GM21619 (cell line): ENCODE measurements around the gene SCAF11.
"Not testable (repeated sequence)": the region's sequence is repeated elsewhere in the genome, so short reads cannot be mapped to it uniquely, and the experiment has no call there.

Experiments used
- ATAC-seq: cut with Tn5 transposase; IDR thresholded peaks from one replicate; pipeline ENCODE4 v1.9.1; 2021; ENCODE audit not compliant: unreplicated experiment

Gene SCAF11, protein sequence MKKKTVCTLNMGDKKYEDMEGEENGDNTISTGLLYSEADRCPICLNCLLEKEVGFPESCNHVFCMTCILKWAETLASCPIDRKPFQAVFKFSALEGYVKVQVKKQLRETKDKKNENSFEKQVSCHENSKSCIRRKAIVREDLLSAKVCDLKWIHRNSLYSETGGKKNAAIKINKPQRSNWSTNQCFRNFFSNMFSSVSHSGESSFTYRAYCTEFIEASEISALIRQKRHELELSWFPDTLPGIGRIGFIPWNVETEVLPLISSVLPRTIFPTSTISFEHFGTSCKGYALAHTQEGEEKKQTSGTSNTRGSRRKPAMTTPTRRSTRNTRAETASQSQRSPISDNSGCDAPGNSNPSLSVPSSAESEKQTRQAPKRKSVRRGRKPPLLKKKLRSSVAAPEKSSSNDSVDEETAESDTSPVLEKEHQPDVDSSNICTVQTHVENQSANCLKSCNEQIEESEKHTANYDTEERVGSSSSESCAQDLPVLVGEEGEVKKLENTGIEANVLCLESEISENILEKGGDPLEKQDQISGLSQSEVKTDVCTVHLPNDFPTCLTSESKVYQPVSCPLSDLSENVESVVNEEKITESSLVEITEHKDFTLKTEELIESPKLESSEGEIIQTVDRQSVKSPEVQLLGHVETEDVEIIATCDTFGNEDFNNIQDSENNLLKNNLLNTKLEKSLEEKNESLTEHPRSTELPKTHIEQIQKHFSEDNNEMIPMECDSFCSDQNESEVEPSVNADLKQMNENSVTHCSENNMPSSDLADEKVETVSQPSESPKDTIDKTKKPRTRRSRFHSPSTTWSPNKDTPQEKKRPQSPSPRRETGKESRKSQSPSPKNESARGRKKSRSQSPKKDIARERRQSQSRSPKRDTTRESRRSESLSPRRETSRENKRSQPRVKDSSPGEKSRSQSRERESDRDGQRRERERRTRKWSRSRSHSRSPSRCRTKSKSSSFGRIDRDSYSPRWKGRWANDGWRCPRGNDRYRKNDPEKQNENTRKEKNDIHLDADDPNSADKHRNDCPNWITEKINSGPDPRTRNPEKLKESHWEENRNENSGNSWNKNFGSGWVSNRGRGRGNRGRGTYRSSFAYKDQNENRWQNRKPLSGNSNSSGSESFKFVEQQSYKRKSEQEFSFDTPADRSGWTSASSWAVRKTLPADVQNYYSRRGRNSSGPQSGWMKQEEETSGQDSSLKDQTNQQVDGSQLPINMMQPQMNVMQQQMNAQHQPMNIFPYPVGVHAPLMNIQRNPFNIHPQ (N-terminal part only)

DNA sequence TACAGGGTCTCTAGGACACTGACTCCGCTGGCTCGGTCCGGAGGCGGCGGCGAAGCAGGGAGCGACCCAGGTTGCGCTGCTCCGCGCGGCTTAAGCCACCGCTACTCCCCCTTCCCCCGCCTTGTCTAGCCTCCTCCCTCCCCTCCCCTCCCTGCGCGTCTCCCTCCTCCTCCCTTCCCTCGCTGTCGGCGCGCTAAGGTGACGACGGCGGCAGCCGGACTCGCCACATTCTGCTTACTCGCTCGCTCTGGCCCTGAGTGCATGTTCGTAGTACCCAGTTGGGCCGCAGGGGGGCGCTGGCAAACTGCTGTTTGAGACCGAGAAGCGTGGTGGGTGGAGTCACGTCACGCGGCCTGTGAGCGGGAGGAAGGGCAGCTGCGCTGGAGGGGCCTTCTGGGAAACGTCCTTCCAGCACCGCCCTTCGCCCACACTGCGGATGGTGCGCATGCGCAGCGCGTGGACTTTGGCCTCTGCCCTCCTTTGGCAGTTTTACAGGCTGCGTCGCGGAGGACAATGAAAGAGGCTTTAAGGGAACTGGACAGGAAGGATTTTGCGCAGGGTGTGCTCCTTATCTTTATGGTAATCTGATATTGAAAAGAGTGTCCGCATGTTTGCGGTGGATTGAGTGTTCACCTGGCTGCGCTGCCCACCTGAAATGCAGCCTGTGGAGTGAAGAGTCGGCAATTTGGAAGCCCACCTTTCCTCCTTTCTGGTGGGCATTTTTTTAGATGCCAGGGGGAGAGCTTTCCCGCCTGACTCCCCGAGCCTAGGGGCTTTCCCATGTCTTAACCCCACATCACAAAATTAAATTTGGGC lies at the start of gene SCAF11:
Gene SCAF11, minus strand, starts transcription at position 107 of the 816 bp plus-strand sequence. CDS start 26,407 bp downstream, outside the sequence.
- peak; percentile 56 for ATAC-seq

DNA sequence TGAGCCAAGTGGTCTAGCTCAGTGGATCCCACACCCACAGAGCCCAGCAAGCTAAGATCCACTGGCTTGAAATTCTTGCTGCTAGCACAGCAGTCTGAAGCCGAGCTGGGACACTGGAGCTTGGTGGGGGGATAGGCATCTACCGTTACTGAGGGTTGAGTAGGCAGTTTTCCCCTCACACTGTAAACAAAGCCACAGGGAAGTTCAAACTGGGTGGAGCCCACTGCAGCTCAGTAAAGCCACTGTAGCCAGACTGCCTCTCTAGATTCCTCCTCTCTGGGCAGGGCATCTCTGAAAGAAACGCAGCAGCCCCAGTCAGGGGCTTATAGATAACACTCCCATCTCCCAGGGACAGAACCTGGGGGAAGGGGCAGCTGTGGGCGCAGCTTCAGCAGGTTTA lies 46.7 kb upstream of the SCAF11 start:
- ATAC-seq = not testable (repeated sequence)

DNA sequence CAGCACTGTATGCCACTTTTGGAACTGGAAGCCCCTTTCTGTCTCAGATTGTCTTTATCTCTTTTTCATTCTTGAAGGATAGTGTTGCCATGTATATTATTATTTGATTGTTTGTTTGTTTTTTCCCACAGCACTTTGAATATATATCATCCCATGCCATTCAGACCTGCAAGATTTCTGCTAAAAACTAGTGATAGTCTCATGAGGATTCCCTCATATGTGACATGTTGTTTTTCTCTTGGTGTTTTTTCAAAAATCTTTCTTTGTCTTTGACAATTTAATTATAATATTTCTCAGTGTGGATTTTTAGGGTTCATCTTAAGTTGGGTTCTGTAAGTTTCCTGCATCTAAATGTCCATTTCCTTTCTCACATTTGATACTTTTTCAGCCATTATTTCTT lies 36.8 kb upstream of the SCAF11 start:
- ATAC-seq = no peak

DNA sequence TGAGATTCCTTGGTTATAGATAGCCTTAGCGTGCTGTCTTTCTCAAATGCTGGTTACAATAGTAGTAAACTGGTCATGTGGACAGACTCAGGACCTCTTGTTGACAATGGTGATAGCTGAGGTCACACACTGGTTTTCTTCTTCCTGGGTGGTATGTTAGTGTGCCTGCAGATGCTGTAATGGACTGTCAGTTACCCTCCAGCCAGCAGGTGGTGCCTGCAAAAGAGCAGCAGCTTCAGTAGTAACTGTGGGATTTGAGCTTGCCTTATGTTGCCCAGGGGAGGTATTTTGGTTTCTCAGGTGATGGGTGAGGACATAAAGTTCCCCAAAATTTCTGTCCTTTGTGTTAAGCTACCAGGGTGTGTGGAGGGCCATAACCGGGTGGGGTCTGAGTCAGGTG lies 33.7 kb upstream of the SCAF11 start:
- ATAC-seq = no peak

DNA sequence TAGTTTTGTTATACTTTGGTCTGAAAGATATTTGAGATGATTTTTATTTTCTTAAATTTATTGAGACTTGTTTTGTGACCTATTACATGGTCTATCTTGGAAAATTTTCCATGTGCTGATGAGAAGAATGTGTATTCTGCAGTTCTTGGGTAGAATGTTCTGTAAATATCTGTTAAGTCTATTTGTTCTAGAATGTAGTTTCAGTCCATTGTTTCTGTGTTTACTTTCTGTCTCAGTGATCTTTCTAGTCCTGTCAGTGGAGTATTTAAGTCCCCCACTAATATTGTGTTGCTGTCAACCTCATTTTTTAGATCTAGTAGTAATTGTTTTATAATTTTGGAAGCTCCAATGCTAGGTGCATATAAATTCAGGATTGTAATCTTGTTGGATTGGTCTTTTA lies 30.4 kb upstream of the SCAF11 start:
- ATAC-seq = no peak

DNA sequence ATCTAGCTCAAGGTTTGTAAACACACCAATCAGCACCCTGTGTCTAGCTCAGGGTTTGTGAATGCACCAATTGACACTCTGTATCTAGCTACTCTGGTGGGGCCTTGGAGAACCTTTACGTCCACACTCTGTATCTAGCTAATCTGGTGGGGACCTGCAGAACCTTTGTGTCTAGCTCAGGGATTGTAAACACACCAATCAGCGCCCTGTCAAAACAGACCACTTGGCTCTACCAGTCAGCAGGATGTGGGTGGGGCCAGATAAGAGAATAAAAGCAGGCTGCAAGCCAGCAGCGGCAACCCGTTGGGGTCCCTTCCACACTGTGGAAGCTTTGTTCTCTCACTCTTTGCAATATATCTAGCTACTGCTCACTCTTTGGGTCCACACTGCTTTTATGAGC lies 28.3 kb upstream of the SCAF11 start:
- ATAC-seq = not testable (repeated sequence)

DNA sequence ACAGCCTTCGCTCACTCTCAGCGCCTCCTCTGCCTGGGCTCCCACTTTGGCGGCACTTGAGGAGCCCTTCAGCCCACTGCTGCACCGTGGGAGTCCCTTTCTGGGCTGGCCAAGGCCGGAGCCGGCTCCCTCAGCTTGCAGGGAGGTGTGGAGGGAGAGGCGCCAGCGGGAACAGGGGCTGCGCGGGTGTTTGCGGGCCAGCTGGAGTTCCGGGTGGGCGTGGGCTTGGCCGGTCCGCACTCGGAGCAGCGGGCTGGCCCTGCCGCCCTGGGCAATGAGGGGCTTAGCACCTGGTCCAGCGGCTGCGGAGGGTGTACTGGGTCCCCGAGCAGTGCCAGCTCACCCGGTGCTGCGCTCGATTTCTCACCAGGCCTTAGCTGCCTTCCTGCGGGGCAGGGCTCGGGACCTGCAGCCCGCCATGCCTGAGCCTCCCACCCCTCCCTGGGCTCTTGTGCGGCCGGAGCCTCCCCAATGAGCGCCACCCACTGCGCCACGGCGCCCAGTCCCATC lies 27.5 kb upstream of the SCAF11 start:
- not testable (repeated sequence) for ATAC-seq

DNA sequence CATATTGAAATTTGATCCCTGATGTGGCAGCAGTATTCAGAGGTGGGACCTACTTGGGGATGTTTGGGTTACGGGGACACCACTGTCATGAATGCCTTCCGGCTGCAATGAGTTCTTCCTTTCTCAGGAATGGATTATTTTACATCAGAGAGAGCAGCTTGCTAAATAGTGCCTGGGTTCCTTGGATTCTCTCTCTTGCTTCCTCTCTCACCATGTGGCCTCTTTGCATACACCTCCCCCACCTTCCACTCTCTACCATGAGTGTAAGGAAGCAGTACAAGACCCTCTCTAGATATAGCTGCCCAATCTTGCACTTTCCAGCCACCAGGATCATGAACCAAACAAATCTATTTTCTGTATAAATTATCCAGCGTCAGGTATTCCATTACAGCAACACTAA lies 15.4 kb upstream of the SCAF11 start:
- ATAC-seq = no peak

DNA sequence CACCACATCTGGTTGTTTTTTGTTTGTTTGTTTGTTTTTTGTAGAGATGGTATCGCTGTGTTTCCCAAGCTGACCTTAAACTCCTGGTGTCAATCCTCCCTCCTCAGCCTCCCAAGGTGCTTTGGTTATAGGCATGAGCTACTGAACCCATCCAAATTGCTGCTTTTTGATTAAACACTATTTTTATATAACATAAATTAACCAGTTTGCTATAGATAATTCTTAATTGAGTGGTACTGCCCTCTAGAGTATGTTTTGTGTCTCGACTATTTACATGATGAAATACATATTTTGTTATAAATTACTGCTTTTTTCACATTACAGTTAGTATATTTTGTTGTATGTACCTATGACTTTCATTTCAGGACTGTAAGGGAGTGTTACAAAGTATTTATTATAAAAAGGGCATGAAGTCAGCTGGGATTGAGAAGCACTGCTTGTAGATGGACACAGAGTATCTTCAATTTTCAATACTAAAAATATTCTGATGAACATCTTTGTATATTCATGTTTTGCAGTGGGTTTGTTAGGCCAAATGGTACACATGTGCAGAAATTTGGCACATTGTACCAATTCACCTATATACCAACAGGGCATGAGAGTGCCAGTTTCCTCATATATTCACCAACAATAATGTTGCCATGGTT lies 14.9 kb upstream of the SCAF11 start:
- ATAC-seq = no peak

DNA sequence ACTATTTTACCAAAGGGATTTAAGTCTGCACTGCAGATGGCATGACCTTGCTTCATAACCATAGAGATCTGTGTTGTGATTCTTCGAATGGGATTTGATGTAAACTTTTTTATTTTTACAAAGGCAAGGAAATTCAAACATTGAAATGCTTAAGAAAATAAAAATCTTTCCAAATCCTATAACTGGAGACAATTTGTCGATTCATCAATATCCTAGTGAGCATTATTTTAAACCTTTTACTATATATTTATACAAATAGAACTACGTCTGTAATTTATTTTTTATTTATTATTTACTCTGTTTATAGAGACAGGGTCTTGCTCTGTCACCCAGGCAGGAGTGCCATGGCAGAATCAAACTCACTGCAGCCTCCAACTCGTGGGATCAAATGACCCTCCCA lies 14.3 kb upstream of the SCAF11 start:
- ATAC-seq = no peak

DNA sequence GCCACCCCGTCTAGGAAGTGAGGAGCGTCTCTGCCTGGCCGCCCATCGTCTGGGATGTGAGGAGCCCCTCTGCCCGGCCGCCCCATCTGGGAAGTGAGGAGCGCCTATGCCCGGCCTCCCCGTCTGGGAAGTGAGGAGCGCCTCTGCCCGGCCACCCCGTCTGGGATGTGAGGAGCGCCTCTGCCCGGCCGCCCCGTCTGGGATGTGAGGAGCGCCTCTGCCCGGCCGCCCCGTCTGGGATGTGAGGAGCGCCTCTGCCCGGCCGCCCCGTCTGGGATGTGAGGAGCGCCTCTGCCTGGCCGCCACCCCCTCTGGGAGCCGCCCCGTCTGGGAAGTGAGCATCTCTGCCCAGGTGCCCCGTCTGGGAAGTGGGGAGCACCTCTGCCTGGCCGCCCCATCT lies 9.7 kb upstream of the SCAF11 start:
- ATAC-seq = not testable (repeated sequence)

DNA sequence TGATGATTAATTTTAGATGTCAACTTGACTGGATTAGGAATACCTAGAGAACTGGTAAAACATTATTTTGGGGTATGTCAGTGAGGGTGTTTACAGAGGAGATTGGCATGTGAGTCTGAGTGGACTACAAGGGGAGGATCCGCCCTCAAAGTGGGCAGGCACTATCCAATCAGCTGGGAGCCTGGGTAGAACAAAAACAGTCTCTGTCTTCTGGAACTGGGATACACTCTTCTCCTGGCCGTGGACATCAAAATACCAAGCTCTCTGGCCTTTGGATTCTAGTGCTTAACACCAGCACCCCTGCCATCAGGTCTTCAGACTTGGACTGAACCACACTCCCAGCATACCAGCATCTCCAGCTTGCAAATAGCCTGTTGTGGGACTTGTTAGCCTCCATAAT lies 4.4 kb upstream of the SCAF11 start:
- no peak for ATAC-seq

DNA sequence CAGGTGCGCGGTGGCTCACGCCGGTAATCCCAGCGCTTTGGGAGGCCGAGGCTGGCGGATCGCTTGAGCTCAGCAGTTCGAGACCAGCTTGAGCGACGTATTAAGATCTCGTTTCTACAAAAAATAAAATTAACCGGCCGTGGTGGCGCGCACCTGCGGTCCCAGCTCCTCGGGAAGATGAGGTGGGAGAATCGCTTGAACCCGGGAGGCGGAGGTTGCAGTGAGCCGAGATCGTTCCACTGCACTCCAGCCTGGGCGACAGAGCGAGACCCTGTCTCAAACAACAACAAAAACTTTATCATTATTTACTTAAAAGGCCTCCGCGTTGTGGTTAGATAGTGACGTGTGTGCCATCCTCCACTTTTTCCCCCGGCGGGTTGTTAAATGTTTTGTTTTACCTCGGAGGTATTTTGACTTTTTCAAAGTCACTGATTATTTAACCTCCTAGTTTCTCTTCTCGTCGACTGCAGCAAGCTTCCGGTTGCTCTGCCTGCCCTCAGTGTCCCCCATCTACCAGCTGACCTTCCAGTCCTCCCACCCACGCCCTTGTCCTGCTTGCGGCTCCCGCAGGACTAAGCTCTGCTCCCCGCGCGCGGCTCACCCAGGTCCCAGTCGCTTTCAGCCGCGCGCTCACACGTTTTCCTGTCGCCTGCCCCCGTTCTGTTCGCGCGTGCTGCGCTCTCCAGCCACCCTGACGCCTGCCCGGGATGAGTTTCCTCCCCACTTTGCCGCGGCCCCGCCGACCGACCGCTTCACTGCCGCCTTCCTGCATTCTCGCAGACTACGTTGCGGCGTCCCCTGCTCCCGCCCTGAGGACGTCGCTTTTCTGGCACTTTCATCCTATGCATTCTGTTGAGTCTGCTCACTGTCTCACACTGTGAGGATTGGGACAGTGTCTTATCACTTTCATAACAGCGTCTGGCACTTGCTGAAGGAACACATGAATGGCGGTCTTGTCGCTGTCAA lies 1.2 kb upstream of the SCAF11 start:
- ATAC-seq = peak; percentile 27

DNA sequence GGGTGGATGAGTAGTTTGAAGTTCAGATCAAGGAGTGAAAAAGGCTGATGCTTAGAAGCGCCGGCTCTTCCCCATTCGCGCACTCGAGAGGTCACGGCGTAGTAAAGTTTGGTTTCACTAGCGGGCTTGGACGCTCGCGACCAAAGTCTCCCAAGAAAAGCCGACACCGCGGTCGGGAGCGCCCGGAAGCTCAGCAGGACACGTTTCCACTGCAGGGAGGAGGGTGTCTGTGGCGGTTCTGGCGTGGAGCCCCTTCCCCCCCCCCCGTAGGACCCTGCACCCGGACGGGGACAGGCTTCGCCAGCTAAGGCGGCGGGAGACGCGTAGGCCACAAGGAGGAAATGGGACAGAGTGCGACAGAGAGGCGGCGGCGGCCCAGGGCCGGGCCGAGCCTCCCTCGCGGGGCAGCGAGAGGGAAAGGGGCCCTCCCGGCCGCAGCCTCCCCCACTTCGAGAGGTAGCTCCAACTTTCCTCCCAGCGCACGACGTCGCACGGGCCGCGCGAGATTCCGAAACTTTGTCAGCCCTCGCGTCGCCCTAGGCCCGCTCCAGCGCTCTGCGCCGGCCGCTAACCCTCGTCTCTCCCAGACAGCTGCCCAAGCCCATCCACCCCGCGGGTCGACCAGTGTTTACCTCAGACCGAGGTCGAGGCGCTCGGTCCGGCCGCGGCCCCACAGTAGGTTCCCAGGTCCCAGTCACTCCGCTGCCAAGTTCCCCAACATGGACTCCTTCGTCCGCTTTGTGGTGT lies 480 bp downstream of the SCAF11 start:
- ATAC-seq = peak; percentile 26

DNA sequence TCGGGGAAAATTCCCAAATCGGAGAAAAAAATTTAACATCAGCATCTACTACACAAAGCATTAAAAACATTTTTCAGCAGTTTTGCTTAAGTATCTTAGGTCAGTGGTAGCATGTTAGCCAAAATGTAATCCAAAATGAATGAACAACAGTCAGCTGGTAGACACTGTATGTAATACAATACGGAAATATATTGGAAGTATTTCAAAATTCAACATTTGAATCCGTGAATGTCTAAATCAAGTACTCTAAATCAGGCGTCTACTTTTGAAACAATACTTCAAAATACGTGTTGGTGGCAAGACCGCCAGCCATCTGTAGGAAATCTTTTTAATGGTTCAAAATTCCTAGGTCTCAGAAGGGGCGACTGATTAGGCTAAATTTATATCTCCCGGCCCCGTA lies 1.1 kb downstream of the SCAF11 start:
- ATAC-seq = no peak

DNA sequence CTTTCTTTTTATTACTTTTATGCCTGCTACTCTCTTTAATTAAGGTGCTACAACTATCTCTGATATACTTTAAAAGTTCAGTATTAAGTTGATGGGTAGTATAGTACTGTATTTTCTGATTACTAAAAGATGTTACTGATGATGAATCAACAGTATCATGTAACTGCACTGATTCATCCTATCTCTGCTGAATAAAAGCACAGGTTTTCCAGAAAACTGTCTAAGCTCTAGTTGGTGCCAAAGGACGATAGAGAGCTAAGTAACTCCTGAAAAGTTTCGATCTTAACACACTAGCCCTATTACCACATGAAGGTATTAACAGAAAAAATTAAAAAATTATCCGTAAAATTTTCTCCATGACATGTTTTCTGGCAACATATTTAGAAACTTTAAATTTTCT lies 2.1 kb downstream of the SCAF11 start:
- ATAC-seq = no peak

DNA sequence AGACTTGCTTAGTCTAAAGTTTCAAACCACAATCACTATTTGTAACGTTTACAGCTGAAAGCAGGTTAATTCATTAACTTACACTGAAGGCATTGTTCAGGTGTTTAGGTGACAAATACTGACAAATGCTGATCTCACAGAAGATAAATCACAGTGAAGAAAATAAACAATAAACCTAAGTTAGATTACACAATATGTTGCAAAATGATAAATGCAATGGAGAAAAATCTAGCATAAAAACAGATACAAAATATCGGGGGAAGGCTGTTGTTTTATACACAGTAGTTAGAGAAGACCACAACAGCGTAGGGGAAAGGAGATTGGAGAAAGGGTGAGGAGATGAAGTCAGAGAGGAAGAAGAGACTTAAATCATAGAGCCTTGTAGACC lies 3.0 kb downstream of the SCAF11 start:
- no peak for ATAC-seq
